OCI-LY1 (cell line): ENCODE results near the gene ANKHD1.

Experiments used
- H2AFZ ChIP-seq: fragments of 200-600 bp; sonication (generic), shearing (Covaris generic); 2 replicates; pipeline ENCODE4 v1.6.0; 2014; ENCODE audit warnings: antibody characterized with exemption, mild to moderate bottlenecking, low read length
- H3F3A ChIP-seq: fragments of 200-600 bp; sonication (generic), shearing (Covaris generic); 2 replicates; pipeline ENCODE4 v1.6.0; 2014; ENCODE audit warnings: mild to moderate bottlenecking, antibody characterized with exemption, low read length, moderate library complexity; ENCODE audit not compliant: insufficient read depth
- H3K27ac ChIP-seq: fragments of 200-600 bp; sonication (generic); 2 replicates; pipeline ENCODE4 v1.5.1; 2014; ENCODE audit warnings: low read length, mixed run types, mild to moderate bottlenecking, low read depth; ENCODE audit not compliant: poor library complexity, severe bottlenecking
- H3K27me3 ChIP-seq: fragments of 200-600 bp; sonication (generic); 2 replicates; pipeline ENCODE4 v1.6.0; 2014; ENCODE audit warnings: antibody characterized with exemption, mild to moderate bottlenecking, low read length, moderate library complexity; ENCODE audit not compliant: insufficient read depth
- H3K36me3 ChIP-seq: fragments of 200-600 bp; sonication (generic); 2 replicates; pipeline ENCODE4 v1.6.1; 2014; ENCODE audit warnings: mild to moderate bottlenecking, antibody characterized with exemption, low read length, moderate library complexity, mixed read lengths; ENCODE audit not compliant: insufficient read depth
- H3K4me1 ChIP-seq: fragments of 200-600 bp; sonication (generic); 2 replicates; pipeline ENCODE4 v1.5.1; 2014; ENCODE audit warnings: mild to moderate bottlenecking, low read length, moderate library complexity; ENCODE audit not compliant: insufficient read depth, severe bottlenecking
- H3K4me2 ChIP-seq: fragments of 200-600 bp; sonication (generic), shearing (Covaris generic); 2 replicates; pipeline ENCODE4 v1.6.1; 2014; ENCODE audit warnings: low read length
- H3K4me3 ChIP-seq: fragments of 200-600 bp; sonication (generic); 2 replicates; pipeline ENCODE4 v1.5.1; 2014; ENCODE audit warnings: low read length, low read depth, mild to moderate bottlenecking, mixed read lengths; ENCODE audit not compliant: poor library complexity, severe bottlenecking
- H3K79me2 ChIP-seq: fragments of 200-600 bp; shearing (Covaris generic); 2 replicates; pipeline ENCODE4 v1.6.1; 2016; ENCODE audit warnings: mixed run types, low read length, mixed read lengths; ENCODE audit not compliant: insufficient read depth
- H3K9ac ChIP-seq: fragments of 200-600 bp; sonication (generic), shearing (Covaris generic); 2 replicates; pipeline ENCODE4 v1.6.1; 2014; ENCODE audit warnings: mild to moderate bottlenecking, low read length, mixed read lengths
- H3K9me2 ChIP-seq: fragments of 200-600 bp; sonication (generic), shearing (Covaris generic); 2 replicates; pipeline ENCODE4 v1.6.1; 2014; ENCODE audit warnings: low read depth, mild to moderate bottlenecking, low read length, mixed read lengths
- H3K9me3 ChIP-seq: fragments of 200-600 bp; shearing (Covaris generic); 2 replicates; pipeline ENCODE4 v1.6.1; 2014; ENCODE audit warnings: low read length, mixed read lengths
- H4K20me1 ChIP-seq: fragments of 200-600 bp; sonication (generic), shearing (Covaris generic); 2 replicates; pipeline ENCODE4 v1.6.0; 2016; ENCODE audit warnings: mild to moderate bottlenecking, low read length; ENCODE audit not compliant: insufficient read depth
- CTCF ChIP-seq: fragments of 200-600 bp; sonication (generic), shearing (Covaris generic); IDR thresholded peaks from 2 replicates; pipeline ENCODE4 v1.5.1; 2017; ENCODE audit warnings: mild to moderate bottlenecking, antibody characterized with exemption, low read length, moderate library complexity, mixed read lengths
- EZH2 ChIP-seq: fragments of 200-600 bp; sonication (generic), shearing (Covaris generic); IDR thresholded peaks from 2 replicates; pipeline ENCODE4 v1.8.0; 2017; ENCODE audit warnings: borderline replicate concordance, mixed run types, mild to moderate bottlenecking, antibody characterized with exemption, low read length, moderate library complexity, mixed read lengths

Gene ANKHD1

GRCh38 chr5:140547508-140548299 is 146.1 kb downstream of the ANKHD1 start, which contains the start of gene EIF4EBP3:
TSS of gene EIF4EBP3 (plus strand) at chr5:140547662. CDS start at chr5:140547738, 76 bp downstream.
- H3K4me3 ChIP-seq, result peak within 1 kb of the TSS; percentile 61
- H3K4me2 ChIP-seq, result peak within 1 kb of the TSS; percentile 81
- no peaks in the 10 kb centered on the region for H3F3A ChIP-seq
- H4K20me1 ChIP-seq, result no peaks in the 10 kb centered on the region
- TF ChIP-seq EZH2 (no peak), CTCF (peak; percentile 39; the same call in 1 of the 2 replicates)
- H3K9me2 ChIP-seq, result no peaks in the 10 kb centered on the region
- peak within 1 kb of the TSS; percentile 71 for H3K27ac ChIP-seq
- peaks cover 24% of the 10 kb centered on the region for H3K4me1 ChIP-seq
- H3K27me3 ChIP-seq, result no peaks in the 10 kb centered on the region
- H3K9ac ChIP-seq, result peak within 1 kb of the TSS; percentile 66
- H3K36me3 ChIP-seq, result peaks cover 58% of the 10 kb centered on the region
- no peaks in the 10 kb centered on the region for H3K9me3 ChIP-seq
- H3K79me2 ChIP-seq, result no peaks in the 10 kb centered on the region
- no peak within 1 kb of the TSS for H2AFZ ChIP-seq

GRCh38 chr5:140548300-140548688 is 146.7 kb downstream of the ANKHD1 start:
- Histone ChIP-seq H3F3A (no peaks in the 10 kb centered on the region), H3K27me3 (no peaks in the 10 kb centered on the region), H3K79me2 (no peaks in the 10 kb centered on the region), H4K20me1 (no peaks in the 10 kb centered on the region), H3K9me3 (no peaks in the 10 kb centered on the region), H2AFZ (no peak overlapping the region), H3K9me2 (no peaks in the 10 kb centered on the region), H3K36me3 (peaks cover 59% of the 10 kb centered on the region), H3K4me3 (peak overlapping the region; percentile 61), H3K4me2 (peak overlapping the region; percentile 81), H3K9ac (peak overlapping the region; percentile 66), H3K4me1 (peaks cover 24% of the 10 kb centered on the region), H3K27ac (peak overlapping the region; percentile 71)
- TF ChIP-seq CTCF, result no peak
- no peak for TF ChIP-seq EZH2

GRCh38 chr5:140548791-140549190 is 147.2 kb downstream of the ANKHD1 start:
- Histone ChIP-seq H3K9ac (no peak overlapping the region; the same call in 1 of the 2 replicates), H4K20me1 (no peaks in the 10 kb centered on the region), H3K9me2 (no peaks in the 10 kb centered on the region), H3K27ac (peak overlapping the region; percentile 71), H3K36me3 (peaks cover 58% of the 10 kb centered on the region), H3F3A (no peaks in the 10 kb centered on the region), H3K4me3 (no peak overlapping the region), H3K27me3 (no peaks in the 10 kb centered on the region), H3K9me3 (no peaks in the 10 kb centered on the region), H3K4me2 (no peak overlapping the region), H2AFZ (no peak overlapping the region), H3K79me2 (no peaks in the 10 kb centered on the region), H3K4me1 (peaks cover 28% of the 10 kb centered on the region)
- TF ChIP-seq EZH2, result no peak
- no peak for TF ChIP-seq CTCF
